Ectodermal cell (in vitro differentiated cells): ENCODE data around the gene MPPED1.

Source experiments
- H3K27ac ChIP-seq: 2 replicates; pipeline ENCODE4 v1.7.0; 2013; ENCODE audit warnings: mild to moderate bottlenecking, low read depth, low read length; ENCODE audit not compliant: insufficient read depth, poor library complexity, severe bottlenecking
- H3K27me3 ChIP-seq: 2 replicates; pipeline ENCODE4 v1.7.0; 2013; ENCODE audit warnings: mild to moderate bottlenecking, low read length; ENCODE audit not compliant: insufficient read depth, control insufficient read depth, poor library complexity, severe bottlenecking
- H3K36me3 ChIP-seq: one replicate; pipeline ENCODE4 v1.7.0; 2013; ENCODE audit warnings: low read length; ENCODE audit not compliant: control insufficient read depth, insufficient read depth
- H3K4me1 ChIP-seq: one replicate; pipeline ENCODE4 v1.7.0; 2013; ENCODE audit warnings: low read length; ENCODE audit not compliant: control insufficient read depth, insufficient read depth
- H3K4me3 ChIP-seq: 2 replicates; pipeline ENCODE4 v1.7.0; 2013; ENCODE audit warnings: low read depth, low read length, control low read depth; ENCODE audit not compliant: insufficient read depth
- H3K9me3 ChIP-seq: 2 replicates; pipeline ENCODE4 v1.7.0; 2013; ENCODE audit warnings: mild to moderate bottlenecking, low read length, moderate library complexity; ENCODE audit not compliant: control insufficient read depth
- WGBS, 2 experiments: methylation state at CpG; one replicate each; pipeline ENCODE4 v1.1.7; 2013; ENCODE audit warnings: missing lambda C conversion rate in 2 of 2; 5-methylcytosine and 5-hydroxymethylcytosine counted together

Gene MPPED1

DNA sequence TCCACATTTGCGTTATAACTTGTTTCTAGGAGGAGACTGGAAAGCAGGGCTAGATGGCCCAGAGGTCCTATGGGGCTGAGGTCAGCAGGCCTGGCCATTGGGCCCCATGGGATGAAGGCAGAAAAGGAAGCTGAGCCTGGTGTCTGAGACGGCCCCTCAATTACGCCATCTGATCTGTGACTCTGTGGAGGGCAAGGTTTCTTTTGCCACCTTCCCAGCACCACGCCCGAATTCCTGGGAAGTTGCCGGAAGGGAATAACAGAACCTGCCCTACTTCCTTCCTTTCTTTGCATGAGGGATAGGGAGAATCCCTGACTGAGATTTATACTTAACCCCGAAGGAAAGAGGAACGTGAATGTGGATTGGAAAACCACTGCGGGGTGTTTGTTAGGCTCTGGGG is 118.1 kb downstream of the MPPED1 start:
- Histone ChIP-seq H3K9me3 (no peaks in the 10 kb centered on the region), H3K27ac (no peak overlapping the region), H3K4me1 (no peaks in the 10 kb centered on the region), H3K27me3 (no peaks in the 10 kb centered on the region), H3K4me3 (no peak overlapping the region), H3K36me3 (no peaks in the 10 kb centered on the region)
- WGBS, 2 experiments, result 94 to 97% methylated on average over 9 of the region's 9 CpGs

DNA sequence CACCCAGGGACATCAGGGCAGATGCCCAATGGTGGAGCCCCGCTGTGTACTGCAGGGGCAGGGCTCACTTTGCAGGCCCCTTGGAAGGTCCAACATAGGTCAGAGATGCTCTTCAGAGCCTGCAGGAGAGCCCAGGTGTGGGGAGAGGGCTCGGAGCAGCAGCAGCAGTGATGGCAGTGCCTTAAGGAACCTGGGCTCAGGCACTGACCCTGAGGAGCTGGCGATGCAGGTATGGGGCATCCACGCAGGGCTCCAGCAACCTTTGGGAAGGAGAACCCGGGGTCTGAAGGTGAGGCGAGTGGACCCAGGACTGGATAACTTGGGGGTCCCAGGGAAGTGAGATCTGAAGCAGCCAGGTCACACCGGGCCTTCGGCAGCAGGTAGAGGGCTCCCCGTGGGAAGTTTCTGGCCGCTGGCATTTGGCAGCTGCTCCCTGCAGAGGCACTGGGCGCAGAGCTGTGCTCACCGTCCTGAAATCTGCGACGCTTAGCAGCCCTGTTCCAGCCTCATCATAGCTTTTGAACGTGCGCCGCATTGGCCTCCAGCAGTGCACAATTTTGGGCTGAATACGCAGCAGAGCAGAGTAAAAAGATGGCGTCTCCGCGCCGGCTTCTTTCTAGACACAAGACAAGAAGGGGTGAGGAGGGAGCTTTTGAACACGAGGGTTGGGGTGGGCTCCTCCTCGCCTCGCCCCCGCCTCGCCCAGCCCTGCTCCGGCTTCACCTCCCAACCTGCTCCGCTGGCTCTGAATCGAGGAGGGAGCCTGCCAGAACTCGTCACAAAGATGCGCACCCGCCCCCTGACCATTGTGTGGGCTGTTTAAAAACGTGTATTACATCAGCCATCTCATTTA is 118.8 kb downstream of the MPPED1 start:
- Histone ChIP-seq H3K27me3 (no peaks in the 10 kb centered on the region), H3K4me3 (no peak overlapping the region), H3K9me3 (no peaks in the 10 kb centered on the region), H3K4me1 (no peaks in the 10 kb centered on the region), H3K36me3 (no peaks in the 10 kb centered on the region), H3K27ac (no peak overlapping the region)
- 88 to 89% methylated on average over 34 of the region's 34 CpGs for WGBS, 2 experiments

DNA sequence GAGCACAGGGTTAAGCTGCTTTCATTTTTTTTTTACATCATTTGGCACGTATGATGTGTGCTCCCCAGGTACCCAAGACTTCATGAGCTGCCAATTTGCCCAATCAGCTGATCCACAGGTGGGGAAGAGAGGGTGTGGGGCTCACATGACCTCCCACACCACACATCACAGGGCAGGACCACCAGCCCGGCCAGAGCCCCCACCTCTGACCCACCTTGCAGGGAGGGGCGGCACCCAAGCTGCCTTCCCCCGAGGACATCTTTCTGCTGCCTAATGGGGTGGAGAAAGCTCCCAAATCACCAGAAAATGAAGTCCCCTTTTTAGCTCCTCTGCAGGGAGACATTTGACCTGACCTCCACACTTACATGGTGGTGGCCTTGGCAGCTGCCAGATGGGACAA is 119.8 kb downstream of the MPPED1 start:
- Histone ChIP-seq H3K4me3 (no peak overlapping the region), H3K4me1 (no peaks in the 10 kb centered on the region), H3K27me3 (no peaks in the 10 kb centered on the region), H3K9me3 (no peaks in the 10 kb centered on the region), H3K36me3 (no peaks in the 10 kb centered on the region), H3K27ac (no peak overlapping the region)
- WGBS, 2 experiments, result 81 to 93% methylated on average over 4 of the region's 4 CpGs

DNA sequence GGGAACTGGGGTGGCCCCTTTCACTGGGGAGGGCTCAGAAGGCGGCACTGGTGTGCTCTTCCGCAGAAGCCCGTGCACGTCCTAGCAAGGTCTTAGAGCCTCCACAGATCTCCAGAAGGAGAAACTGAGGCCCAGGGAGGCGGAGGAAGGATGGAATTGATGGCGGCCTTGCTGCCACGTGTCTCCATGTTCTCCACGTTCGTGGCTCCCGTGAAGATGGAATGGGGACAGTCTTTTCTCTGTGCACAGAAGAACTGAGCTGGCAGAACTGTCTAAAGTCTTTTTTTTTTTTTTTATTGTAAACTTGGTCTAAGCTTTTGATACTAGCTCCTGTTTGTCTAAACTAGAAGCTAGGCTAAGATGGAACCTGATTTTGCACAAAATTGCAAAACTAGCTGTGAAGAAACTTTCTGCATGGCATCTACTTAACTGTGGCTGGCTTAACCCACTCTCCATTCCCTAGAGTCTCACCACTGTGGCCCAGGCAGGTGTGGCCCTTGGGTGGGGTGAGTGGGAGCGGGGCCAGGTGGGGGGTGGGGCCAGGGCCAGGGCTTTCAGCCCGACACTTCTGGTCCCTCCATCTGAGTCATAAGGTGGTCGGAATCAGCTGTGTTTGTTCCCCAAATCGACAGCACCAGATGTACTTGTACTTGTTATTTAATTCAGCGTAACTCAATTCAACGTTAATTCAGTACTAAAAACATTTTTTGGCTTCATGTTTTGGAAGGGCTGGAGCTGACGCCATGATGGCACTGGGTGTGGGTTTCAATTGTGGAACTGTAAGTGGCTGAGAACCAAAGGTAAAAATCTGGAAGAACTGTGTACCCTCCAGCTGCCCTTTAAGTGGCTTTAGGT is 120.7 kb downstream of the MPPED1 start:
- no peaks in the 10 kb centered on the region for H3K36me3 ChIP-seq
- no peaks in the 10 kb centered on the region for H3K4me1 ChIP-seq
- H3K27ac ChIP-seq, result no peak overlapping the region
- WGBS, 2 experiments, result 93 to 95% methylated on average over 17 of the region's 17 CpGs
- no peaks in the 10 kb centered on the region for H3K27me3 ChIP-seq
- H3K4me3 ChIP-seq, result no peak overlapping the region
- H3K9me3 ChIP-seq, result no peaks in the 10 kb centered on the region

DNA sequence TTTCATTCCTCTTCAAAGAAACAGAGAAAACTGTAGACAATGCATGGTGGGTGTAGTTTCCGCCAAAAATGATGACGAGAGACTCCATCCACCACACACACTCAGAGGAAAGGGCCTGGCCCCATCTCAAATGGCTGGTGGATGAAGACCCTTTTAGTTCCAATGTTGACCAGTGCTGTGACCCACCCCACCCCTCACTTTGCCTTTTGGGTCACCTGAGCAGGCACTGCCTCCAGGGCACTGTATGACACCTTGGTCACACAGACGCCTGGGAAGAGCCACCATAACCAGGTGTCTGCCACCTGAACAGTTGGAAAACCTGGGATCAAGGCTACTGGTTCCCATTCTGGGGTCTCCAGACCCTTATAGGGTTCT is 121.3 kb downstream of the MPPED1 start:
- Histone ChIP-seq H3K4me3 (no peak overlapping the region), H3K27me3 (no peaks in the 10 kb centered on the region), H3K4me1 (no peaks in the 10 kb centered on the region), H3K27ac (no peak overlapping the region), H3K9me3 (no peaks in the 10 kb centered on the region), H3K36me3 (no peaks in the 10 kb centered on the region)
- WGBS, 2 experiments, result 94 to 98% methylated on average over 3 of the region's 3 CpGs

DNA sequence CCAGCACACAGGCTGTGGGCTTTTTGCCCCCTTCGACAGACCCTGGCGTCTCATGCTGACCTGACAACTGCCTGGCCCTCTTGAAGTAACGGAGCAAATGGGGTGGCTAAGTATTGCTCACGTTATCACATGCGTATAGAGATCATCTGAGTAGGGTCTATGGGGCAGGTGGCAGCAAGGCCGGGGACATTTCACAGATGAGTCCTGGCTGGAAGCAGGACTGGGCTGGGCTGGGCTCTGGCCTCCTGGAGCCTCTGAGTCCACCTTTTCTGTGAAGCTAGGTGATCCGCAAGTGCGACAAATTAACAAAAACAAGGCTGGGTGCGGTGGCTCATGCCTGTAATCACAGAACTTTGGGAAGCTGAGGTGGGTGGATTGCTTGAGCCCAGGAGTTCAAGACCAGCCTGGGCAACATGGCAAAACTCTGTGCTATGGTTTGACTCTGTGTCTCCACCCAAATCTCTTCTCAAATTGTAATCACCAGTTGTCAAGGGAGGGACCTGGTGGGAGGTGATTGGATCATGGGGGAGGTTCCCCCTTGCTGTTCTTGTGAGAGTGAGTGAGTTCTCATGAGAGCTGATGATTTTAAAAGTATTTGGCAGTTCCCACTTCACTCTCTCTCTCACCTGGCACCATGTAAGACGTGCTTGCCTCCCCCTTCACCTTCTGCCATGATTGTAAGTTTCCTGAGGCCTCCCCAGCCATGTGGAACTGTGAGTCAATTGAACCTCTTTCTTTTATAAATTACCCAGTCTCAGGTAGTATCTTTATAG is 122.0 kb downstream of the MPPED1 start:
- Histone ChIP-seq H3K4me1 (no peaks in the 10 kb centered on the region), H3K27ac (no peak overlapping the region), H3K36me3 (no peaks in the 10 kb centered on the region), H3K4me3 (no peak overlapping the region), H3K9me3 (no peaks in the 10 kb centered on the region), H3K27me3 (no peaks in the 10 kb centered on the region)
- WGBS, 2 experiments, result 94 to 96% methylated on average over 10 of the region's 10 CpGs

DNA sequence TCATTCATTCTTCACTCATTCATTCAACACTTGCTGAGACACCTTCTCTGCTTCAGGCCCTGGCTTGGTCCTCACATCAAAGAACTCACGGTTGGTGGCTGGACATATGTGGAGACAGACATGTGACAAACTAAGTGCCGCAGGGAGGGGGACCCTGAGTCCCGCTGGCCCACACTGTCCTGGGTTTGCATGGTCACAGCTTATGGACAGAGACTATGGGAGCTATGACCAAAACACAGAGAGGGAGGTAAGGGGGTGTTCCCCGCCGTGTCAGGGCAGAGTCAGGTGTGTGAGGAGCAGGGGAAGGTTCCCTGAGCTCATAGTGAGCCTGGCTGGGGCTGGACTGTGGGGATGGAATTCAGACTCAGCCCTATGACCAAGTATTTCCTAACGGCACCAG is 123.1 kb downstream of the MPPED1 start:
- H3K27me3 ChIP-seq, result no peaks in the 10 kb centered on the region

DNA sequence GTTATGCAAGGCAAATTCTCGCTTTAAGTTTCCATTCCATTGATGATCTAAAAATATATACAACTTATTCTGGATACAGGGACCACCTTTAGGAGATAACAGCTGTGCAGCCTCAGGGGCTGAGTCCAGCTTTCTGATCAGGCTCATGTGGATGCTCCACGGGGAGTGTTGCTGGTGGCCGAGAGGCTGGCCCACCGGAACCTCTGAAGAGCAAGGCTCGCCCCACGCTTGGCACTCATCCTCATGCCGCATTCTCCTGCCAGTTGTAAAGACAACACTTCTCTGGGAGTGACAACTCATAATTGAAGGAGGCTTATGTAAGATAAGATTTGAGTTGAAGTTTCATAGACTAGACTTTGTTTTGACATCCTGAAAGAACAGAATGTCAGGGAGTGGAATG is 123.5 kb downstream of the MPPED1 start:
- WGBS, 2 experiments, result 94 to 99% methylated on average over 7 of the region's 7 CpGs
- Histone ChIP-seq H3K36me3 (no peaks in the 10 kb centered on the region), H3K9me3 (no peaks in the 10 kb centered on the region), H3K27ac (no peak overlapping the region), H3K27me3 (no peaks in the 10 kb centered on the region), H3K4me3 (no peak overlapping the region), H3K4me1 (no peaks in the 10 kb centered on the region)

More for the DNA sequence above, 123.1 kb downstream of the MPPED1 start:
- no peaks in the 10 kb centered on the region for H3K9me3 ChIP-seq
- no peaks in the 10 kb centered on the region for H3K4me1 ChIP-seq
- H3K4me3 ChIP-seq, result no peak overlapping the region
- H3K36me3 ChIP-seq, result no peaks in the 10 kb centered on the region
- 90 to 96% methylated on average over 6 of the region's 6 CpGs for WGBS, 2 experiments
- H3K27ac ChIP-seq, result no peak overlapping the region

DNA sequence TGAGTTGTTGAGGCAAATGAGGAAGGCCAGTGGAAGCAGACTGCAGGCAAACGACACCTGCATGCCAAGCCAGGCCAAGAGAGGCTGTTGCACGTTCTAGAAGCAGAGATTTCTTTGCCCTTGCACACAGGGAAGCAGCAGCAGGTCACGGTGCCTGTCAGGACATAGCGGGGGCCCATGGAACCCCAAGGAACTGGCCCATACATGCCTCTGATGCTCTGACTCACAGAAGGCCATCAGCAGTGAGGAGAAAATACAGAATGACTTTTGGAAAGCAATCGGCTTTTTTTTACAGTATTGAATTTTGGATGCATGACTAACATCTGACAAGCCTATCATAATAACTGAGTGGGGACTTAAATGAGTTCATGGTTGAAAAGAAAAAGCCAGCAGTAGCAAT is 123.9 kb downstream of the MPPED1 start:
- 90 to 94% methylated on average over 5 of the region's 5 CpGs for WGBS, 2 experiments
- Histone ChIP-seq H3K27me3 (no peaks in the 10 kb centered on the region), H3K4me3 (no peak overlapping the region), H3K27ac (no peak overlapping the region), H3K4me1 (no peaks in the 10 kb centered on the region), H3K9me3 (no peaks in the 10 kb centered on the region), H3K36me3 (no peaks in the 10 kb centered on the region)
